HCT116 (cell line): Measurements from ENCODE around the gene ESR1. TPM values are rescaled to one million over a fixed set of nuclear protein-coding genes. Genes with fewer than 3 reads are reported as not detected.

Source experiments
- ATAC-seq: fragments of 200-7000 bp; cut with Tn5 transposase; 2 replicates; pipeline ENCODE4 v1.9.1; 2020; ENCODE audit warnings: mild to moderate bottlenecking, moderate library complexity
- BruUV-seq: library from RNA; stranded (reverse); fragments of 400-500 nt; replicated peaks from 2 replicates; lab custom pipeline; 2021; lab: Mats Ljungman, UMichigan
- CTCF ChIA-PET: fragments of 300-600 bp; sonication (Branson Sonifier 250); formaldehyde crosslinking; loops from one replicate; lab custom pipeline; 2021; ENCODE audit warnings: antibody characterized with exemption; lab: Charles Lee
- POLR2A ChIA-PET: fragments of 300-600, 350-600 bp; sonication (Branson Sonifier 250); formaldehyde crosslinking; loops from one replicate; lab custom pipeline; 2021; ENCODE audit warnings: antibody characterized with exemption; lab: Charles Lee
- RAD21 ChIA-PET, 2 experiments: fragments of 300-600 bp; sonication (Branson Sonifier 250); formaldehyde crosslinking; loops; one replicate each; lab custom pipeline; 2023; ENCODE audit warnings: low total read pairs in 2 of 2; ENCODE audit not compliant: uncharacterized antibody in 2 of 2, unreplicated experiment in 2 of 2, low non-redundant PET in 1 of 2; lab: Charles Lee
- DNase-seq: peaks from one replicate; pipeline ENCODE4 v3.0.0-alpha.2; 2010; ENCODE audit warnings: low read depth, low spot score
- H2AFZ ChIP-seq: fragments of 200-600 bp; shearing (Covaris generic), sonication (generic); 2 replicates; pipeline ENCODE4 v1.6.1; 2017; ENCODE audit warnings: low read depth, mixed run types, mixed read lengths, antibody characterized with exemption, low read length; ENCODE audit not compliant: poor library complexity, severe bottlenecking
- H3K27ac ChIP-seq: 2 replicates; pipeline ENCODE4 v1.5.1; 2012; ENCODE audit warnings: low read depth, low read length
- H3K27me3 ChIP-seq: fragments of 200-600 bp; sonication (generic); 2 replicates; pipeline ENCODE4 v1.6.1; 2016; ENCODE audit warnings: mixed run types, low read length, mixed read lengths; ENCODE audit not compliant: insufficient read depth
- H3K36me3 ChIP-seq, 2 experiments: fragments of 200-500 bp in 1 of 2; fragments of 200-600 bp in 1 of 2; sonication (Bioruptor generic) in 1 of 2; sonication (generic) in 1 of 2; 2 replicates each; pipeline versions ENCODE4 v1.5.1 to v1.6.1; 2014 to 2016; ENCODE audit warnings: low read length in 2 of 2, inconsistent platforms in 1 of 2, mixed read lengths in 1 of 2, mixed run types in 1 of 2; ENCODE audit not compliant: insufficient read depth in 2 of 2, control insufficient read depth in 1 of 2
- H3K4me1 ChIP-seq, 2 experiments: fragments of 200-600 bp in 1 of 2; sonication (generic) in 1 of 2; 2 replicates each; pipeline versions ENCODE4 v1.5.1 to v1.6.1; 2012 to 2017; ENCODE audit warnings: low read length in 2 of 2, inconsistent platforms in 1 of 2, mild to moderate bottlenecking in 1 of 2, mixed read lengths in 1 of 2, mixed run types in 1 of 2, moderate library complexity in 1 of 2; ENCODE audit not compliant: insufficient read depth in 2 of 2, control insufficient read depth in 1 of 2
- H3K4me2 ChIP-seq: fragments of 200-600 bp; sonication (generic); 2 replicates; pipeline ENCODE4 v1.6.1; 2017; ENCODE audit warnings: mixed run types, low read length, mixed read lengths
- H3K4me3 ChIP-seq, 2 experiments: fragments of 200-600 bp in 1 of 2; sonication (generic) in 1 of 2; replicated peaks in 1 of 2; 2 replicates each; pipeline ENCODE4 v1.5.1; 2011 to 2016; ENCODE audit warnings: low read length in 2 of 2, control low read depth in 1 of 2, low read depth in 1 of 2, mild to moderate bottlenecking in 1 of 2, mixed read lengths in 1 of 2, mixed run types in 1 of 2
- H3K79me2 ChIP-seq: fragments of 200-600 bp; sonication (generic); 2 replicates; pipeline ENCODE4 v1.6.1; 2017; ENCODE audit warnings: mild to moderate bottlenecking, mixed run types, low read length, moderate library complexity, mixed read lengths; ENCODE audit not compliant: insufficient read depth
- H3K9ac ChIP-seq: fragments of 200-600 bp; sonication (generic); 2 replicates; pipeline ENCODE4 v1.6.1; 2016; ENCODE audit warnings: low read length, mixed read lengths
- H3K9me2 ChIP-seq: fragments of 200-600 bp; sonication (generic), shearing (Covaris generic); 2 replicates; pipeline ENCODE4 v1.6.1; 2017; ENCODE audit warnings: mixed run types, mild to moderate bottlenecking, moderate library complexity; ENCODE audit not compliant: insufficient read depth
- H3K9me3 ChIP-seq, 2 experiments: fragments of 200-500 bp in 1 of 2; fragments of 200-600 bp in 1 of 2; sonication (Bioruptor generic) in 1 of 2; sonication (generic) in 1 of 2; 2 replicates each; pipeline ENCODE4 v1.6.1; 2014 to 2017; ENCODE audit warnings: low read length in 2 of 2, mixed read lengths in 2 of 2, inconsistent platforms in 1 of 2, low read depth in 1 of 2, mild to moderate bottlenecking in 1 of 2, mixed run types in 1 of 2, moderate library complexity in 1 of 2; ENCODE audit not compliant: control insufficient read depth in 1 of 2, insufficient read depth in 1 of 2
- H4K20me1 ChIP-seq: fragments of 200-600 bp; sonication (generic), shearing (Covaris generic); 2 replicates; pipeline ENCODE4 v1.6.1; 2017; ENCODE audit warnings: mixed run types, mild to moderate bottlenecking, moderate library complexity; ENCODE audit not compliant: insufficient read depth
- CEBPB ChIP-seq: IDR thresholded peaks from 2 replicates; pipeline ENCODE4 v1.6.1; 2012; ENCODE audit warnings: low read depth
- CTCF ChIP-seq, 3 experiments: fragments of 200-600 bp in 1 of 3; sonication (generic) in 1 of 3; IDR thresholded peaks in 2 of 3; conservative IDR thresholded peaks in 1 of 3; 2 replicates each; pipeline ENCODE4 v1.5.1; 2012 to 2017; ENCODE audit warnings: low read depth in 2 of 3, low read length in 2 of 3, antibody characterized with exemption in 1 of 3, borderline replicate concordance in 1 of 3, control low read depth in 1 of 3, mild to moderate bottlenecking in 1 of 3, mixed read lengths in 1 of 3, mixed run types in 1 of 3, moderate library complexity in 1 of 3; ENCODE audit not compliant: insufficient read depth in 1 of 3
- ELF1 ChIP-seq: IDR thresholded peaks from 2 replicates; pipeline ENCODE4 v1.6.1; 2012; ENCODE audit warnings: low read depth, borderline replicate concordance
- EZH2 ChIP-seq: fragments of 200-600 bp; sonication (generic); IDR thresholded peaks from 2 replicates; pipeline ENCODE4 v1.6.1; 2017; ENCODE audit warnings: antibody characterized with exemption, mixed run types
- EZH2phosphoT487 ChIP-seq: fragments of 200-600 bp; IDR thresholded peaks from 2 replicates; pipeline ENCODE4 v1.6.1; 2018; ENCODE audit warnings: antibody characterized with exemption, borderline replicate concordance
- FOSL1 ChIP-seq: IDR thresholded peaks from 2 replicates; pipeline ENCODE4 v1.6.1; 2012; ENCODE audit warnings: low read depth
- JUND ChIP-seq: IDR thresholded peaks from 2 replicates; pipeline ENCODE4 v1.6.1; 2012
- MAX ChIP-seq: IDR thresholded peaks from 2 replicates; pipeline ENCODE4 v1.6.1; 2012
- POLR2A ChIP-seq: IDR thresholded peaks from 2 replicates; pipeline ENCODE4 v1.7.0; 2011; ENCODE audit warnings: borderline replicate concordance; ENCODE audit not compliant: insufficient read depth, insufficient read length; ENCODE audit errors: extremely low read depth
- POLR2AphosphoS5 ChIP-seq: IDR thresholded peaks from 2 replicates; pipeline ENCODE4 v1.6.1; 2011; ENCODE audit warnings: mild to moderate bottlenecking, low read depth, low read length, moderate library complexity
- RAD21 ChIP-seq: IDR thresholded peaks from 2 replicates; pipeline ENCODE4 v1.6.1; 2012; ENCODE audit warnings: low read depth, mild to moderate bottlenecking
- TCF7L2 ChIP-seq: IDR thresholded peaks from 2 replicates; pipeline ENCODE4 v1.7.0; 2011; ENCODE audit warnings: borderline replicate concordance, inconsistent platforms; ENCODE audit not compliant: insufficient read depth, insufficient read length; ENCODE audit errors: extremely low read depth
- YY1 ChIP-seq: IDR thresholded peaks from 2 replicates; pipeline ENCODE4 v1.6.1; 2011; ENCODE audit warnings: low read length, low read depth, moderate library complexity, mild to moderate bottlenecking; ENCODE audit not compliant: insufficient replicate concordance; ENCODE audit errors: extremely low read depth
- ZBTB33 ChIP-seq: IDR thresholded peaks from 2 replicates; pipeline ENCODE4 v1.6.1; 2011; ENCODE audit warnings: mild to moderate bottlenecking, low read length, moderate library complexity; ENCODE audit not compliant: insufficient replicate concordance; ENCODE audit errors: extremely low read depth
- intact Hi-C: fragments of 100-400 bp; cut with micrococcal nuclease; formaldehyde crosslinking; loops from 2 replicates; pipeline ENCODE4 v1.10.0; 2022
- total RNA-seq: library from RNA; stranded (reverse); gene quantifications from one replicate; pipeline ENCODE4 v1.2.1, GENCODE V29; 2021; ENCODE audit not compliant: unreplicated experiment

ESR1 gene
- total RNA-seq, 1 experiment from 2014 or later: 0.17 TPM

DNA sequence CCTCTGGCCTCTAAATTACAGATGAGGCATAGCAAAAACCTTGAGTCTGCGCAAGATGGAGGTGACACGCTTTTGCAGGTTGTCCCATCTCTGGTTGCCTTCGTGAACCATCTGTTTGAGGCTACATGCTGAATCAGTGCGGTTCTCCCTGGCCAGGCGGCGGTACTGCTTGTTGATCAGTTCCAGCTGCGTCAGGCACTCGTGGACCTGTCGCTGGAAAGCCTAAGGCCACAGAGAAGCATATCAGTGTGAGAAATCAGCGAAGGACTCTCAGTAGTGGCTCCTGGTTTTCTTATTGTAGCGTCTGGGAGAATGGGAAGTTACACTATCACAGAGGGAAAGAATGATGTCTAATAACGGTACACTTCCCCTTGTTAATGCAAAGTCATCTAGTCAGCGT lies 344.4 kb downstream of the ESR1 start (continued):
- TF ChIP-seq CEBPB: no peak
- no peak for TF ChIP-seq YY1

- Histone ChIP-seq H2AFZ (no peak overlapping the region), H3K4me3 (no peak overlapping the region), H3K9me3 (no peaks in the 10 kb centered on the region), H4K20me1 (no peaks in the 10 kb centered on the region), H3K9me2 (no peaks in the 10 kb centered on the region), H3K4me1 (no peaks in the 10 kb centered on the region), H3K4me2 (no peak overlapping the region), H3K9ac (no peak overlapping the region), H3K27ac (no peak overlapping the region), H3K27me3 (no peaks in the 10 kb centered on the region), H3K36me3 (no peaks in the 10 kb centered on the region), H3K79me2 (no peaks in the 10 kb centered on the region)
- CTCF ChIA-PET: no interaction called here
- ATAC-seq (no peak), DNase-seq (no peak)
- POLR2A ChIA-PET: no interaction called here
- RAD21 ChIA-PET: no interaction called here
- intact Hi-C loops: no loop called here
- BruUV-seq: no TSS peak
- TF ChIP-seq ELF1 (no peak), FOSL1 (no peak), MAX (no peak), YY1 (no peak), POLR2A (no peak), POLR2AphosphoS5 (no peak), EZH2 (no peak)
Measured at GRCh38 chr6:152154559-152155356, 347.3 kb downstream of the ESR1 start.

- no peak overlapping the region for H3K4me2 ChIP-seq
- DNase-seq (no peak), ATAC-seq (no peak)
- no peak overlapping the region for H3K4me3 ChIP-seq
- no peaks in the 10 kb centered on the region for H3K4me1 ChIP-seq
- ChIA-PET RAD21 (no interaction called here), CTCF (no interaction called here), POLR2A (no interaction called here)
- no peaks in the 10 kb centered on the region for H3K36me3 ChIP-seq
- H4K20me1 ChIP-seq: no peaks in the 10 kb centered on the region
- H3K79me2 ChIP-seq: no peaks in the 10 kb centered on the region
- H3K27ac ChIP-seq: no peak overlapping the region
- H3K9me3 ChIP-seq: no peaks in the 10 kb centered on the region
- no peak overlapping the region for H3K9ac ChIP-seq
- H3K27me3 ChIP-seq: no peaks in the 10 kb centered on the region
- H2AFZ ChIP-seq: no peak overlapping the region
- BruUV-seq: no TSS peak
- intact Hi-C loops: no loop called here
- H3K9me2 ChIP-seq: no peaks in the 10 kb centered on the region
- TF ChIP-seq FOSL1 (no peak), TCF7L2 (no peak), JUND (no peak), RAD21 (no peak), ZBTB33 (no peak), EZH2phosphoT487 (no peak), CTCF (IDR thresholded peaks at IDR 0.05 in 2 of 3, conservative IDR thresholded peaks at IDR 0.05 in 1 of 3; ENCODE audit: borderline replicate concordance in 1 of 3, insufficient read depth in 1 of 3, low read depth in 2 of 3, low read length in 2 of 3) (no peak), YY1 (no peak)
Measured at GRCh38 chr6:152155792-152156191, 348.3 kb downstream of the ESR1 start.
